ENCODE results near the gene PTMS.

GRCh38 chr12:6763380-6763779 is 2.8 kb upstream of the PTMS start:
- TF ChIP-seq FOXP2 (optimal IDR thresholded peaks at IDR 0.05; ENCODE audit: control extremely low read depth, extremely low read length, insufficient read depth) (no peak), EZH2 (IDR thresholded peaks at IDR 0.05) (no peak), POLR2AphosphoS5 (IDR thresholded peaks at IDR 0.05; ENCODE audit: borderline replicate concordance, low read depth, low read length) (no peak)
